ENCODE measurements around the gene COL7A1. TPM values are rescaled to one million over a fixed set of nuclear protein-coding genes. Genes with fewer than 3 reads are reported as not detected.

COL7A1 gene
- total and polyA plus RNA-seq, 2 of the 13 experiments (the other 11 are each of a cell fraction or from before 2014, with no cell fraction given), result 2.7 to 11.7 TPM

- peak; percentile 97 for TF ChIP-seq UBTF (CRISPR knock-in tag; IDR thresholded peaks at IDR 0.05)
- peak; percentile 74; the same call in 1 of the 2 replicates for TF ChIP-seq THAP9 (CRISPR knock-in tag; IDR thresholded peaks at IDR 0.05; ENCODE audit: borderline replicate concordance)
- TF ChIP-seq ZNF75D (CRISPR knock-in tag; IDR thresholded peaks at IDR 0.05; ENCODE audit: borderline replicate concordance), result no peak
- TF ChIP-seq RERE (CRISPR knock-in tag; IDR thresholded peaks at IDR 0.05; ENCODE audit: low read depth), result no peak
- peak; percentile 79 for TF ChIP-seq HNRNPLL (IDR thresholded peaks at IDR 0.05; ENCODE audit: low read depth, low read length, poor library complexity, severe bottlenecking)
- TF ChIP-seq BATF2 (CRISPR knock-in tag; IDR thresholded peaks at IDR 0.05), result peak; percentile 83; the same call in 1 of the 2 replicates
- no peak for TF ChIP-seq ZFP1 (CRISPR knock-in tag; IDR thresholded peaks at IDR 0.05)
- peak; percentile 76; the same call in 1 of the 2 replicates for TF ChIP-seq SATB2 (CRISPR knock-in tag; IDR thresholded peaks at IDR 0.05)
- no peak for TF ChIP-seq NAIF1 (CRISPR knock-in tag; IDR thresholded peaks at IDR 0.05; ENCODE audit: borderline replicate concordance)
- TF ChIP-seq ATF2 (CRISPR knock-in tag; IDR thresholded peaks at IDR 0.05), result peak; percentile 33; the same call in 1 of the 2 replicates
- TF ChIP-seq ZFP36 (IDR thresholded peaks at IDR 0.05; ENCODE audit: borderline replicate concordance, low read depth, low read length, partially characterized antibody), result no peak
- no peak for TF ChIP-seq U2AF1 (optimal IDR thresholded peaks at IDR 0.05; ENCODE audit: low read depth, low read length)
- no peak for TF ChIP-seq MLX (CRISPR knock-in tag; IDR thresholded peaks at IDR 0.05)
These were observed 40.3 kb upstream of the COL7A1 start, which contains the start of gene SLC26A6 (continued) for GRCh38 chr3:48635222-48636021.

Measured in HepG2 (cell line).